HTERT RPE-1 (cell line): ENCODE results near the gene IGFL1.
"Not testable (repeated sequence)": the region's sequence is repeated elsewhere in the genome, so short reads cannot be mapped to it uniquely, and the experiment has no call there.

ENCODE experiments used
- in situ Hi-C: fragments of 300-500 bp; cut with MboI; formaldehyde crosslinking; loops from 4 replicates; pipeline ENCODE4 v1.14.3; 2020; ENCODE audit warnings: low sequenced_read_pairs

The IGFL1 gene

DNA sequence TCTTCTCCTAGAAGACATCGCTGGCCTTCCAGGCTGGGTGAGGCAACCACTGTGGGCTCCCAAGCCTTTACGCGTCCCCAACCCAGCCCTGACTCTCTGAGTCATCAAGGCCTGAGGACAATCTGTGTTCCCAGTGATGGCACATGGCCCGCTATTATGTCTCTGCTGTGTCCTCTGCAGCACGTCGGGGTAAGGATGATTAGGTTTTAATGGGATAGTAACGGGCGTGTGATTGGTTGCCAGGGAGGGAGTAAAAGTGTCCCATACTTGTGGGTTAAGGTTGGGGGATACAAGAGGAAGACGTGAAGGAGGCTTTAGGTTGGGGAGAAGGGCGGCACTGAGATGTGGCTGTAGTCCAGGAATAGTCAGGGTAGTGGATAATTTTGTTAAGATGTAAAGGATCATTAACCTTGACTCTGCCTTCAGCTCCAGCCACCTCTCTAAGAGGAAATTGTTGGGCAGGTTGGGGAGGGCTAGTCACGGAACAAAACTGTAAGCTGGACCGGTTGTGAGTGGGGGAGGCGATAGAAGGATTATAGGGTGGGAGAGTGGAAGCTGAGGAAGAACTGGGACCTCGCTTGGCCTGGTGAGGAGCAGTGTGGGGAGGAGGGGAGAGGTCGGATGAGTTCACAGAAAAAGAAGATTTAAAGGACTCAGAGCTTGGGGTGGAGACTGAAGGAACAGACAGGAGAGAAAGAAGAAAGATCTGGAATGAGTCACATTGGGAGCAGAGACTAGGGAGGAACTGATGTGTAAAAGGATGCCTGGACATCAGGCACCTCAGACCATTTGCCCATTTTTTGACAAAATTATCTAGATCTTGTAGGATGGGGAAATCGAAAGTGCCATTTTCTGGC is 27.9 kb upstream of the IGFL1 start:
- in situ Hi-C loops, result no loop called here

DNA sequence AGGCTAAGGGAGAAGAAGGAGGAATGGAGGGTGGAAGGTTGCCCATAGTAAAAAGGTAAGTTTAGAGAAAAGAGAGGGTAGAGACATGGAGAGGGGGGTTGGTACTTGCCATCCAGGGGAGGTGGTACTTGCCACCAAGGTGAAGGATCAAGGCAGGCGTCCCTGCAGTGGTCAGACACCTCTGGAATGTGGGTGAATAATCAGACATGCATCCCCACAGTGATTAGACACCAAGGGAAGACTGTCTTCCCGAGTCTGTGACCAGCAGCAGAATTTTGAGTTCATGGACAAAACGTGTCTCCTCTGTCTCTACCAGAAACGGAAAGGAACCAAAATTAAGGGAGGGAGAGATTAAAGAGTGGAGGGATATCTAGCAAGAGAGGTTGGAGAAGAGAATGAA is 27.1 kb upstream of the IGFL1 start:
- in situ Hi-C loops, result no loop called here

DNA sequence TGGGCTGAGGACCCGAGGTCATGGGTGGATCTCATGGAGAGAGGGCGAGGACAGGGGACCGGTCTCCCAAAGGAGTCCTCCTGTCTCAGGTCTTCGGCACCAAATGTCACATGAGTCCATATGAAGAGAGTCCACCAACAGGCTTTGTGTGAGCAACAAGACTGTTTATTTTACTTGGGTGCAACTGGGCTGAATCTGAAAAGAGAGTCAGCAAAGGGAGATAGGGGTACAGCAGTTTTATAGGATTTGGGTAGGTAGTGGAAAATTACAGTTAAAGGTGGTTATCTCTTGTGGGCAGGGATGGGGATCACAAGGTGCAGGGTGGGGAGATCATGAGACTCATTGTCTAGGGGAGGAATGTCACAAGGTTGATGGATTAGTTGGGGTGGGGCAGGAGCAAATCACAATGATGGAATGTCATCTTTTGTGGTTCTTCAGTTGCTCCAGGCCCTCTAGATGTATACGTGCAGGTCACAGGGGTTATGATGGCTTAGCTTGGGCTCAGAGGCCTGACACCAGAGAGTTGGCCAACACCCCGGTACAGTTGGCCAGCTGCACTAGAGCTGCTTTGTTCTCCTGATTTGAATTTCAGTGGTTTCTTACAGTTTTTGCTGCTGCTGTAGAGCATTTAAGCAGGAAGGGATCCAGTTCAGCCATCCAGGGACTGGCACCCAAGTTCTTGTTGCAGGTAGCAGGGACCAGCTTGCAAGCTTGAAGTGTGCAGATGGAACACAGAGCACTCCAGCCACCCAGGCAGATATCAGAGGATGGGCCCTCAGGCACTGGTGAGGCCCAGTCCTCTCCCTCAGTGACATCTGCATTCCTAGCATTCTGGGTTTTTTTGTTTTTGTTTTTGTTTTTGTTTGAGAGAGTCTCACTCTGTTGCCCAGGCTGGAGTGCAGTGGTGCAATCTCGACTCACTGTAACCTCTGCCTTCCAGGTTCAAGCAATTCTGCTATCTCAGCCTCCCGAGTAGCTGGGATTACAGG is 26.4 kb upstream of the IGFL1 start:
- in situ Hi-C loops, result no loop called here

GRCh38 chr19:46204008-46204407 is 25.5 kb upstream of the IGFL1 start:
- in situ Hi-C loops, result no loop called here

DNA sequence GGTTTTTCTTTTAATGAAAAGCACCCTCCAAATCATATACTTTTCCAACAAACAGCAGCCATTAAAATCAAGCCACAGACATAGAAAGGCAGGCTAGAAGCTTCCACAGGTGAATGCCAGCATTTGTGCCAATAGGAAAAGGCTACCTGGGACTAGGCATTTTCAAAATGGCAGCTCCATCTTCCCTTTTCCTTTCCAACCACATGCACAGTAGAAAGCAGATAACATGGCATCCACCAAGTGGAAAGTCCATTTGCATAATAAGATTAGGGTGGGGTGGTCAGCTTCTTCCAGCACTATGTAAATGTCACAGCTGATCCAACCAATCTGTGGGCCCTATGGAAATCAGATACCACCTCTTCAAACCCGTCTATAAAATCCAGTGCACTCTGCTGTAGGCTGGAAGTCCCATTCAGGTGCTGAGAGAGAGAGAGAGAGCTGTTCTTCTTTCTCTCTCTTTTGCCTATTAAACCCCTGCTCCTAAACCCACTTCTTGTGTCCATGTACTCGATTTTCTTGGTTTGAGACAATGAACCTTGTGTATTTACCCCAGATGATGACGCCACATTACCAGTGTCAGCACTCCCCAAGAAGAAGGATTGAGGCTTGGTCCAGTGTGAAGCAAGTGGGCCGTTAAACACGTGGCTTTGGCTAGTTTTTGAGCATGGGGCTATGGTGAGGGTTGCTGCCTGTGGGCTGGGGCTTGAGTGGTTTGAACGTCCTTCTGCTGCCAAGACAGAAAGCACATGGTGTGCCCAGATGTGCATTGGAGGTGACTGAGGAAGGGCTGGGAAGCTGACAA is 24.2 kb upstream of the IGFL1 start:
- in situ Hi-C loops, result no loop called here

GRCh38 chr19:46206176-46206575 is 23.4 kb upstream of the IGFL1 start:
- in situ Hi-C loops, result no loop called here

DNA sequence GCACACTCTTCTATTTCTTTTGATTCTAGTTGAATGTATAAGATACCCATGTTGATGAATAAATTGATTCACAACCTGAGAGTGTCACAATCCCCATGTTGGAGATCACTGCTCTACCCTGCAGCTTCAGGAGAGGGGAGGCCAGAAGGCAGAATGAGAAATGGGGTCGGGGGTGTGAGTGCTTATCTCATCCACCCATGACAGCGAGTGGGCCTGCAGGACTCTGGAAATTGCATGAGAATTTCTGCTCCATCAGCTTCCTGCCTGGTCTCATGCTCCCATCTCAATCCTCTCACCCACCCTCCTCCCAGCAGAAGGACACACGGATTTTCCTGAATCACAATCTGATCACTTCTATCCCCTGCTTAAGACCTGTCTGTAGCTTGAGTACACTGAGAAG is 22.9 kb upstream of the IGFL1 start:
- in situ Hi-C loops, result no loop called here

DNA sequence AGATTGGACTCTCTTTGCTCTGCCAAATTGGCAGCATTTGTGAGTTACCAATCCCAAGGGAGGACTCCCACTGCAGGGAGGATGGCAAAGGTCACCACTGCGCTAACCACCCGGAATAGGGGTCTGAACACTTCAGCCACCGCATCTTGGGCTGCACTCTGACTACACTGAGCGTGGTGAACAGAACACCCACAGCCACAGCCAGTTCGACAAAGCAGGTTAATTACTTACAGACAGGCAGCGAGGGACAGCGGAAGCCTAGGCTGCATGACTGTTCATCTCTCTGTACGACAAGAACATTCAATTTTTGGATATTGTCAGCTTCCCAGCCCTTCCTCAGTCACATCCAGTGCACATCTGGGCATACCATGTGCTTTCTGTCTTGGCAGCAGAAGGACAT is 21.7 kb upstream of the IGFL1 start:
- in situ Hi-C loops, result not testable (repeated sequence)

DNA sequence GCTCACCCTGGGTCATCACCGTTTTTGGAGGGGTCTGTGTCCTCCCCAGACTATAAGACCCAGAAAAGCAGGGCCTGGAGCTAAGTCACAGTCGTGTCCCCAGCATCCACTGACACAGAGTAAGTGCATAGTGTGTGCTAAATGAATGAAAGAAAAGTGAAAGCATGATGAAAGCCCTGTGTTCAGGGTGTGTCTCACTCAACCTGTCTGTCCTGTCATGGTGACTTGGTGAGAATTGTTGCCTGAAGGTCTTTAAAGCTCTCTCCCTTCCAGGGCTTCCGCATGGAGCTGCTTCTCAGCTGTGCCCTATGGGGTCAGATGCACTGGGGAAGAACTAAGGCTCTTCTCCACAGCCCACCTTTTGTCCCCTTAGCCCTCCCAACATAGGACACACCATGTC is 20.5 kb upstream of the IGFL1 start:
- in situ Hi-C loops, result no loop called here

DNA sequence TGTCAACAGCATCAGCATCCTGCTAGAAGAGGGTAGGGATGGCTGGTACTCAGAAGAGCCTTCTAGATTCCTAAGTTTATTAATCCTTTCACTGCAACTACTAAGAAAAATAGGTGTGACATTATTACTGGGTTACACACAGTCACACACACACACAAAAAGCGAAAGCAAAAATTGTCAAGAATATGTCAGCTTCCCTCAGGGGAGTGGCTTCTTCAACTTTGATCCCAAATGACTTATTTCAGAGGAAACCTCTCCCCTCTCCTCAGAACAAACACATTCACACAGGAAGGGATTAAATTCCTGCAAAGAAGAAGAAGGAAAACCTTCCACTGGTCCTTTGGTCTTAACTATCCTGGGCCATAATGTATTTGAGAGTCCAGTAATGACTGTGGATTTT is 20.1 kb upstream of the IGFL1 start:
- in situ Hi-C loops, result no loop called here

- in situ Hi-C loops, result no loop called here
These were observed 18.9 kb upstream of the IGFL1 start for GRCh38 chr19:46210669-46211068.

GRCh38 chr19:46211201-46211881 is 18.2 kb upstream of the IGFL1 start:
- in situ Hi-C loops, result no loop called here

GRCh38 chr19:46212592-46212991 is 16.9 kb upstream of the IGFL1 start:
- in situ Hi-C loops, result not testable (repeated sequence)

DNA sequence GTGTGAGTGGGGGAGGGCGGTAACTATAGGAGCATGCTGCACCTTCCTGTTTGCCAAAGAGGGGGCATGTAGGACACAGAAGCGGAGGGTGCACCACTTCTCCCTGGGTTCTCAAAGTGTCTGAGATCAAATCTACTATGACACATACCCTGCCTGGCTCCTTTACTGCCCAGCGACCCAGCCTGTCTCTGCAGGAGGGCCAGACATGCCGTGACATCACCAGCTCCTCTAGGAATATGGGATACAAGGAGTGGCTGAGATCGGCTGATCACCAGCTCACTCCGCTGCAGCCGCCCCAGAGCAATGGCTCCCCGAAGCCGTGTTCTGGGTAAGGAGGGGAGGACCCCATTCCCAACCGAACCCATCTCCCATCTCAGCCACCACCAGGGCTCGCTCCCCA is 16.4 kb upstream of the IGFL1 start:
- in situ Hi-C loops, result no loop called here

DNA sequence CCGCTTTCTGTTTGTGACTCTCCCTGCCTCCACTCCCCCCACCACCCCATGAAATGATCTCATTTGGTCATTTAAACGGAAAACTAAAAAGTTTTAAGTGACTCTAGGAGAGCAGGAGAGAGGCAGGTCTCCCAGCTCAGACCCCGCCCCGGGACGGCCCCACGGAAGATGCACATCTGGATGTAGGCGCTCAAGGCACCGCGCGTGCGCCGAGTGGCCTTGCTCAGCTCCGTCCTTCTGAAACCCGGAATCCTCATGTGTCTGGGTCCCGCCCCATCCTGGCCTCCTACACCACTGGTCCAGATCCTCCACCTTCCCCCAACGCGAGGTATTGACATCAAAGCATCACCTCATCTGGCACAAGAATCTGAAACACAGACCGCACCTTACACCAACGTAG is 15.7 kb upstream of the IGFL1 start:
- in situ Hi-C loops, result no loop called here

DNA sequence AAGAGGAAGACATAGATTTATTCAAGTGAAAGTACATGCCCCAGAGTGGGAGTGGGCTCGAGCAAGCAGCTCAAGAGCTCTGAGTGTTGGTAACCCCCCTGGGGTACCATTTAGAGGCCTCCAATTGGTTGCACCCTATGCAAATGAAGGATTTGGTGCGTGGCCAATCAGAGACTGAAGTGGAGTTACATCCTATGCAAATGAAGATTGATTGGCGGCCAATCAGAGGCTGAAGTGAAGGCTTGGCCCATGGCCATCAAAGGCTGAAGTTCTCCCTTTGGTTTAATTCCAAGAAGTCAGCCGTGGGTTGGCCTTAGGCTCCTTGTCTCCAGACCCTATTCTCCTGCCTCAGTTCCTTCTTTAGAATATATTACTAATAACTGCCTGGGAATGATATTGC is 12.9 kb upstream of the IGFL1 start:
- in situ Hi-C loops, result no loop called here

DNA sequence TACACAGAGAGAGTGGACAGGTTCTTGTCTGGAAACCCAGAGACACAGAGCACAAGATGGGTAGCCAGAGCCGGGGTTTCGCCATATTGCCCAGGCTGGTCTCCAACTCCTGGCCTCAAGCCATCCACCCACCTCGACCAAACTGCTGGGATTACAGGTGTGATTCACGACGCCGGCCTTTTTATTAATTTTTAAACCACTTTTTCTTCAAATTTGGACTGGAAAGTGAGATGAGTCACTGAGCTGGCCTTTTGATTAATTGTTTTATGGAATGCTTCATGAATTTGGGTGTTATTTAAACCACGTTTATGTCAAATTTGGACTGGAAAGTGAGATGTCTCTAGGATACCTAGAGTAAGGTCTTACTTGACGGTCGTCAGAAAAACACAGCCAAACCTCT is 12.1 kb upstream of the IGFL1 start:
- in situ Hi-C loops, result no loop called here

DNA sequence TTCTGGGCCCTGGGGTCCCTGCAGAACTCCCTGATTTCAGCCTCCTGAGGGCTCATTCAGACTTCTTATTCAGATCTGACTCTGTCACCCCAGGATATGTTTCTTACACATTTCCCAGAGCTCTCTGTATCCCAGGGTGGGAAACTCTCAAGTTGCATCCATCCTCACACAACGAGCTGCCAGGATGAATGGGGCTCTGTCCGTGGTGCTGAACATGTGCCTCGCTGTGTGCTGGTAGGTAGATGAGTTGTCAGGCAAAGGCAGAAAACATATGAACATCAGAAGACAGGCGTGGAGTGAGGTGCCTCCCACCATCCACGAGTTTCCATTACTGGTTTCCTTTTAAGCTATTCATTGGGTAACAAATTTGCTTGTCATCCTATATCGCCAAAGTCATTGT is 11.4 kb upstream of the IGFL1 start:
- in situ Hi-C loops, result no loop called here

GRCh38 chr19:46220038-46220615 is 9.4 kb upstream of the IGFL1 start:
- in situ Hi-C loops, result no loop called here

DNA sequence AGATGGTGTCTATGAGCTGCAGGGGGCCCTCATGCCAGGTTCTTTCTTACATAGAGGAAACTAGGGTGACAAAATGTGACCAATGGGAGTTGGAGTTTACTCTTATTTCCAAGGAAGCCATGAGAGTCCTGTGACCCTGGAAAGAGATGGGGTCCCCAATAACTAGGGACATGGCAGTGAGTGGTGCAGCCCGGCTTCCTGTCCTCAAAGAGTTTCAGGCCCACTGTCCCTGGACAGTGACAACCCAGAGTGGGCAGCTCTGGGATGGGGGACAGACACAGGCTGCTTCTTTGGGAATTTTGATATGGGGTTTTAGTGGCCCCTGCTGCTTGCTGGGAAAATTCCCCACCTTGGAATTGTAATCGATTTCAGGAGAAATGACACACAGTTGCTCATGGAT is 8.4 kb upstream of the IGFL1 start:
- in situ Hi-C loops, result no loop called here
